ENCODE results near the gene MYL2. TPM values are rescaled to one million over a fixed set of nuclear protein-coding genes. Genes with fewer than 3 reads are reported as not detected.

Gene MYL2
- total and polyA plus RNA-seq, 9 of the 15 experiments (the other 6 are each of a cell fraction or from before 2014, with no cell fraction given): not detected

DNA sequence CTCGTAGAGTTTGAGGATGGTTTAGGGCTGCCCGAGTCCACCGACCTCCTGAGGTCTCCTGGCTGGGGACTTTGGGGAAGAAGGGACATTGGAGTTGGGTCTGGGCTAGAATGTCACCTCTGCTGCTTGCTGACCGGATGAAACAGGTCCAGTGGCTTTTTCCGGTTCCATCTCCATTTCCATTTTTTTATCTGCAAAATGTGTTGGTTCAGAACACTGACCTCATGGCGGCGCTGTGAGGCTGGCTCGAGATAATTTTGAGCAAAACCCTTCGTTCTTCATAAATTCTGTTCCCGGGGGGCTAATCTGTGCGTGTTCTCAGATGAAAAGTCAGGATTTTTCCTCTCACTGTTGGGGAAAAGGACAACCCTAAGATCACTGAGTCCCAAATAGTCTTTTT lies 11.7 kb upstream of the MYL2 start (continued):
- TF ChIP-seq, protein P1, sequence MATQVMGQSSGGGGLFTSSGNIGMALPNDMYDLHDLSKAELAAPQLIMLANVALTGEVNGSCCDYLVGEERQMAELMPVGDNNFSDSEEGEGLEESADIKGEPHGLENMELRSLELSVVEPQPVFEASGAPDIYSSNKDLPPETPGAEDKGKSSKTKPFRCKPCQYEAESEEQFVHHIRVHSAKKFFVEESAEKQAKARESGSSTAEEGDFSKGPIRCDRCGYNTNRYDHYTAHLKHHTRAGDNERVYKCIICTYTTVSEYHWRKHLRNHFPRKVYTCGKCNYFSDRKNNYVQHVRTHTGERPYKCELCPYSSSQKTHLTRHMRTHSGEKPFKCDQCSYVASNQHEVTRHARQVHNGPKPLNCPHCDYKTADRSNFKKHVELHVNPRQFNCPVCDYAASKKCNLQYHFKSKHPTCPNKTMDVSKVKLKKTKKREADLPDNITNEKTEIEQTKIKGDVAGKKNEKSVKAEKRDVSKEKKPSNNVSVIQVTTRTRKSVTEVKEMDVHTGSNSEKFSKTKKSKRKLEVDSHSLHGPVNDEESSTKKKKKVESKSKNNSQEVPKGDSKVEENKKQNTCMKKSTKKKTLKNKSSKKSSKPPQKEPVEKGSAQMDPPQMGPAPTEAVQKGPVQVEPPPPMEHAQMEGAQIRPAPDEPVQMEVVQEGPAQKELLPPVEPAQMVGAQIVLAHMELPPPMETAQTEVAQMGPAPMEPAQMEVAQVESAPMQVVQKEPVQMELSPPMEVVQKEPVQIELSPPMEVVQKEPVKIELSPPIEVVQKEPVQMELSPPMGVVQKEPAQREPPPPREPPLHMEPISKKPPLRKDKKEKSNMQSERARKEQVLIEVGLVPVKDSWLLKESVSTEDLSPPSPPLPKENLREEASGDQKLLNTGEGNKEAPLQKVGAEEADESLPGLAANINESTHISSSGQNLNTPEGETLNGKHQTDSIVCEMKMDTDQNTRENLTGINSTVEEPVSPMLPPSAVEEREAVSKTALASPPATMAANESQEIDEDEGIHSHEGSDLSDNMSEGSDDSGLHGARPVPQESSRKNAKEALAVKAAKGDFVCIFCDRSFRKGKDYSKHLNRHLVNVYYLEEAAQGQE (IDR thresholded peaks at IDR 0.05; ENCODE audit: borderline replicate concordance): peak; percentile 76
- TF ChIP-seq, protein P1 (CRISPR knock-in tag; IDR thresholded peaks at IDR 0.05; ENCODE audit: low read depth): no peak
- TF ChIP-seq RAD21 (CRISPR knock-in tag; conservative IDR thresholded peaks at IDR 0.05 in 1 of 2, IDR thresholded peaks at IDR 0.05 in 1 of 2) (peak in 1 of 2 experiments; percentile 30; a peak in 1 of 4 replicates), HMG20B (CRISPR knock-in tag; IDR thresholded peaks at IDR 0.05) (no peak)
